GM12865 (cell line): ENCODE data around the gene POTEF.
"Not testable (repeated sequence)": the region's sequence is repeated elsewhere in the genome, so short reads cannot be mapped to it uniquely, and the experiment has no call there.

Experiments
- DNase-seq: peaks from one replicate; pipeline ENCODE4 v3.0.0; 2010; ENCODE audit warnings: low read depth
- H3K4me3 ChIP-seq: 2 replicates; pipeline ENCODE4 v1.5.1; 2011; ENCODE audit warnings: mild to moderate bottlenecking, low read depth, low read length, control low read depth
- CTCF ChIP-seq: IDR thresholded peaks from 2 replicates; pipeline ENCODE4 v1.5.1; 2011; ENCODE audit warnings: low read length, control low read depth, low read depth, inconsistent platforms; ENCODE audit not compliant: insufficient read depth; ENCODE audit errors: missing control alignments

Gene POTEF

GRCh38 chr2:130138326-130138725 lies 9.3 kb upstream of the POTEF start:
- not testable (repeated sequence) for H3K4me3 ChIP-seq, DNase-seq

GRCh38 chr2:130137118-130137517 lies 8.1 kb upstream of the POTEF start:
- not testable (repeated sequence) for DNase-seq, H3K4me3 ChIP-seq

- H3K4me3 ChIP-seq, DNase-seq: not testable (repeated sequence)
These were observed 7.5 kb upstream of the POTEF start for GRCh38 chr2:130136546-130136945.

GRCh38 chr2:130135692-130136541 lies 6.9 kb upstream of the POTEF start:
- no peak for TF ChIP-seq CTCF
- H3K4me3 ChIP-seq = no peak overlapping the region
- no peak for DNase-seq

GRCh38 chr2:130128464-130128863 lies 558 bp downstream of the POTEF start:
- not testable (repeated sequence) for DNase-seq, H3K4me3 ChIP-seq

GRCh38 chr2:130127726-130128125 lies 1.3 kb downstream of the POTEF start:
- not testable (repeated sequence) for H3K4me3 ChIP-seq, DNase-seq

- not testable (repeated sequence) for DNase-seq, H3K4me3 ChIP-seq
These were observed 8.1 kb downstream of the POTEF start for GRCh38 chr2:130120924-130121323.

- not testable (repeated sequence) for H3K4me3 ChIP-seq, DNase-seq
These were observed 26.2 kb downstream of the POTEF start for GRCh38 chr2:130102597-130103363.

- not testable (repeated sequence) for H3K4me3 ChIP-seq, DNase-seq
These were observed 66.4 kb downstream of the POTEF start for GRCh38 chr2:130062645-130063044.

GRCh38 chr2:130059982-130060381 lies 69.0 kb downstream of the POTEF start:
- DNase-seq, H3K4me3 ChIP-seq: not testable (repeated sequence)

GRCh38 chr2:130056336-130056735 lies 72.7 kb downstream of the POTEF start:
- H3K4me3 ChIP-seq, DNase-seq: not testable (repeated sequence)

- not testable (repeated sequence) for DNase-seq
These were observed 75.7 kb downstream of the POTEF start for GRCh38 chr2:130053217-130053911.

GRCh38 chr2:130052376-130052775 lies 76.6 kb downstream of the POTEF start:
- not testable (repeated sequence) for DNase-seq, H3K4me3 ChIP-seq

More at GRCh38 chr2:130053217-130053911, 75.7 kb downstream of the POTEF start:
- H3K4me3 ChIP-seq = not testable (repeated sequence)

- H3K4me3 ChIP-seq, DNase-seq: not testable (repeated sequence)
These were observed 80.6 kb downstream of the POTEF start for GRCh38 chr2:130048422-130048821.

GRCh38 chr2:130038265-130038603 lies 90.8 kb downstream of the POTEF start:
- not testable (repeated sequence) for DNase-seq, H3K4me3 ChIP-seq

GRCh38 chr2:130025931-130026330 lies 103.1 kb downstream of the POTEF start:
- H3K4me3 ChIP-seq = not testable (repeated sequence)
- peak; percentile 27 for DNase-seq
